ENCODE measurements around the gene SRRM2. TPM values are rescaled to one million over a fixed set of nuclear protein-coding genes. Genes with fewer than 3 reads are reported as not detected.
A peak's percentile ranks its signal among the peaks of the same experiment; 100 is the strongest.

SRRM2 gene
- total RNA-seq, 1 donor = 96.3 TPM

DNA sequence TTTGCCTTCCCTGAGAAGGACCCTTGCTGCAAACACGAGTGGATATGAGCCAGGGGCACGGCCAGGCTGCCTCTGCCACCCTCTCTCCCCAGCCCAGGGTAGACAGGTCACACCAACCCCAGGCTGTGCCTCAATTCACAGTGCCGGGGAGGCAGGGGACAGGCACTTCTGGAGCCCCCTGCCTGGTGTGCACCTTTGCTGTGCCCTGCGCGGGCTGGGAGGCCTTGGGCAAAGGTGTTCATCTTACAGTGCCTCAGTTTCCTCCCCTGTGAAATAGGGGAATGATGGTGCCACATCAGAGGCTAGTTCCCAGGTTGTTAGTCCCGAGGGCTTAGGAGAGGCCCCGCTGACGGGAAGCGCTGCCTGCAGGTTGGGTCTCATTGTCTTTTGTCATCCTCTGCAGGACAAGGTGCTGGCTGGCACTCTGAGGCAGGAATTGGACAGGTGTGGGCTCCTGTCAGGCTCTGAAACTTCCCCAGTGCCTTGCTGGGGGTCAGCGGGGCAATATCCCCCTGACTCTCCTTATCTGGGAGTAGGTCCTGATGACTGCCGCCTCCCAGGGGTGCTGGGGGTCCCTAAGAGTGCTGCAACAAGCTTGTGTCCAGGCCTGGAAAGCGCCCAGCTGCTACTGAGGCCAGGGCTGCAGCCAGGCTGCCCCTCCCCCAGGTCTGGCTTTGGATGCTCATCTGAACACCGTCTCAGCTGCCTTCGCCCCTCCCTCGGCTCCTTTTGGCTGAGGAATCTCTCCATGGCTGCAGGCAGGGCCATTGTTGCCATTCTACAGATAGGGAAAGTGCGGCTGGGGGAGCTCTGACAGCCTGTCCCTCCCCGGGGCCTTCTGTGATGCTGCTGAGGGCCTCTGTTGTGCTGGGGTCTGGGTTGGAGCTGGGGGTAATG is 67.7 kb downstream of the SRRM2 start:
- no peak overlapping the region for H3K4me3 ChIP-seq (ENCODE audit: low read depth, low read length)
- no peak for DNase-seq (ENCODE audit: low read depth)
- TF ChIP-seq, protein P1, sequence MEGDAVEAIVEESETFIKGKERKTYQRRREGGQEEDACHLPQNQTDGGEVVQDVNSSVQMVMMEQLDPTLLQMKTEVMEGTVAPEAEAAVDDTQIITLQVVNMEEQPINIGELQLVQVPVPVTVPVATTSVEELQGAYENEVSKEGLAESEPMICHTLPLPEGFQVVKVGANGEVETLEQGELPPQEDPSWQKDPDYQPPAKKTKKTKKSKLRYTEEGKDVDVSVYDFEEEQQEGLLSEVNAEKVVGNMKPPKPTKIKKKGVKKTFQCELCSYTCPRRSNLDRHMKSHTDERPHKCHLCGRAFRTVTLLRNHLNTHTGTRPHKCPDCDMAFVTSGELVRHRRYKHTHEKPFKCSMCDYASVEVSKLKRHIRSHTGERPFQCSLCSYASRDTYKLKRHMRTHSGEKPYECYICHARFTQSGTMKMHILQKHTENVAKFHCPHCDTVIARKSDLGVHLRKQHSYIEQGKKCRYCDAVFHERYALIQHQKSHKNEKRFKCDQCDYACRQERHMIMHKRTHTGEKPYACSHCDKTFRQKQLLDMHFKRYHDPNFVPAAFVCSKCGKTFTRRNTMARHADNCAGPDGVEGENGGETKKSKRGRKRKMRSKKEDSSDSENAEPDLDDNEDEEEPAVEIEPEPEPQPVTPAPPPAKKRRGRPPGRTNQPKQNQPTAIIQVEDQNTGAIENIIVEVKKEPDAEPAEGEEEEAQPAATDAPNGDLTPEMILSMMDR (IDR thresholded peaks at IDR 0.05; ENCODE audit: insufficient read depth, low read length) = no peak

Small RNA genes within 50 kb of the gene (small RNA-seq; reads per million reads assigned to genes)
- gene SNORA3C = 1.9 reads per million, percentile 66 among the genes with 10 or more reads in this experiment

Other genes starting within 250 kb of the SRRM2 start
- gene ATP6V0C, start 238.7 kb upstream of the SRRM2 start, total RNA-seq (ENCODE audit: low replicate concordance) = 5.3 and 48.9 TPM in 2 replicates
- gene AMDHD2, start 232.3 kb upstream of the SRRM2 start, total RNA-seq (ENCODE audit: low replicate concordance) = 59.9 and 74.3 TPM in 2 replicates
- not detected in 2 replicates for gene CEMP1, start 221.2 kb upstream of the SRRM2 start, total RNA-seq (ENCODE audit: low replicate concordance)
- 27.9 and 29.9 TPM in 2 replicates for gene PDPK1, start 214.6 kb upstream of the SRRM2 start, total RNA-seq (ENCODE audit: low replicate concordance)
- 14.1 and 16.4 TPM in 2 replicates for gene KCTD5, start 70.1 kb upstream of the SRRM2 start, total RNA-seq (ENCODE audit: low replicate concordance)
- gene PRSS27, start 32.4 kb upstream of the SRRM2 start, total RNA-seq (ENCODE audit: low replicate concordance) = 0.65 and 1.3 TPM in 2 replicates
- 37.6 and 316 TPM in 2 replicates for gene ELOB, start 24.6 kb downstream of the SRRM2 start, total RNA-seq (ENCODE audit: low replicate concordance)
- not detected in 2 replicates for gene PRSS33, start 34.9 kb downstream of the SRRM2 start, total RNA-seq (ENCODE audit: low replicate concordance)
- gene PRSS41, start 45.8 kb downstream of the SRRM2 start, total RNA-seq (ENCODE audit: low replicate concordance) = not detected in 2 replicates
- 0.27 and 0.49 TPM in 2 replicates for gene PRSS21, start 64.6 kb downstream of the SRRM2 start, total RNA-seq (ENCODE audit: low replicate concordance)
- gene ZG16B, start 77.7 kb downstream of the SRRM2 start, total RNA-seq (ENCODE audit: low replicate concordance) = 0.27 and 1.4 TPM in 2 replicates
- gene PRSS22, start 105.5 kb downstream of the SRRM2 start, total RNA-seq (ENCODE audit: low replicate concordance) = not detected in 2 replicates
- gene FLYWCH2, start 130.6 kb downstream of the SRRM2 start, total RNA-seq (ENCODE audit: low replicate concordance) = 48.9 and 56.4 TPM in 2 replicates
- gene FLYWCH1, start 159.3 kb downstream of the SRRM2 start, total RNA-seq (ENCODE audit: low replicate concordance) = 31.3 and 37.4 TPM in 2 replicates
- gene KREMEN2, start 211.6 kb downstream of the SRRM2 start, total RNA-seq (ENCODE audit: low replicate concordance) = not detected in 2 replicates
- 0.16 and 13.8 TPM in 2 replicates for gene PAQR4, start 216.7 kb downstream of the SRRM2 start, total RNA-seq (ENCODE audit: low replicate concordance)
- 1.5 and 24.5 TPM in 2 replicates for gene PKMYT1, start 227.8 kb downstream of the SRRM2 start, total RNA-seq (ENCODE audit: low replicate concordance)